Natural killer cell (primary cell): ENCODE data around the gene MAD1L1. TPM values are rescaled to one million over a fixed set of nuclear protein-coding genes. Genes with fewer than 3 reads are reported as not detected.
A peak's percentile ranks its signal among the peaks of the same experiment; 100 is the strongest.
"Not testable (repeated sequence)": the region's sequence is repeated elsewhere in the genome, so short reads cannot be mapped to it uniquely, and the experiment has no call there.

ENCODE experiments used
- ATAC-seq, 3 donors: fragments of 150-1000 bp in 2 of 3; fragments of 200-7000 bp in 1 of 3; cut with Tn5 transposase; 1 replicate in 1 of 3; 2 replicates in 2 of 3; pipeline ENCODE4 v1.10.0; 2021; ENCODE audit warnings: mild to moderate bottlenecking in 2 of 3, moderate library complexity in 2 of 3
- DNase-seq, 2 donors: peaks; one replicate each; pipeline versions ENCODE4 v3.0.0 to v3.0.0-alpha.2; 2013 to 2021; ENCODE audit warnings: mixed read lengths in 1 of 2
- H3K27ac ChIP-seq: one replicate; pipeline ENCODE4 v1.5.1; 2013; ENCODE audit warnings: mild to moderate bottlenecking, low read length
- H3K27me3 ChIP-seq: one replicate; pipeline ENCODE4 v1.6.1; 2013; ENCODE audit warnings: low read length; ENCODE audit not compliant: control insufficient read depth, insufficient read depth
- H3K36me3 ChIP-seq: one replicate; pipeline ENCODE4 v1.6.1; 2013; ENCODE audit warnings: low read length; ENCODE audit not compliant: control insufficient read depth, insufficient read depth
- H3K4me1 ChIP-seq: one replicate; pipeline ENCODE4 v1.6.1; 2013; ENCODE audit warnings: low read length; ENCODE audit not compliant: control insufficient read depth, insufficient read depth
- H3K4me3 ChIP-seq: one replicate; pipeline ENCODE4 v1.5.1; 2013; ENCODE audit warnings: low read length
- H3K9me3 ChIP-seq: one replicate; pipeline ENCODE4 v1.6.1; 2013; ENCODE audit warnings: low read length; ENCODE audit not compliant: control insufficient read depth, insufficient read depth
- H3K27ac Mint-ChIP-seq, 2 donors: one replicate each; pipeline ENCODE4 v1.8.0; 2022; ENCODE audit warnings: mild to moderate bottlenecking in 2 of 2, mixed read lengths in 2 of 2, moderate library complexity in 1 of 2
- H3K27me3 Mint-ChIP-seq, 2 donors: one replicate each; pipeline ENCODE4 v1.8.0; 2022; ENCODE audit warnings: low read depth in 2 of 2, mixed read lengths in 2 of 2
- H3K36me3 Mint-ChIP-seq: one replicate; pipeline ENCODE4 v1.8.0; 2022; ENCODE audit warnings: mixed read lengths
- H3K4me1 Mint-ChIP-seq, 2 donors: one replicate each; pipeline ENCODE4 v1.8.0; 2022; ENCODE audit warnings: mixed read lengths in 2 of 2
- H3K4me3 Mint-ChIP-seq: one replicate; pipeline ENCODE4 v1.8.0; 2022; ENCODE audit warnings: mild to moderate bottlenecking, moderate library complexity, mixed read lengths
- H3K9me3 Mint-ChIP-seq, 2 donors: one replicate each; pipeline ENCODE4 v1.8.0; 2022; ENCODE audit warnings: mixed read lengths in 2 of 2
- CTCF ChIP-seq: fragments of 200-600 bp; IDR thresholded peaks from one replicate; pipeline ENCODE4 v1.8.0; 2022; ENCODE audit warnings: antibody characterized with exemption
- WGBS: methylation state at CpG from one replicate; pipeline ENCODE4 v1.1.7; 2013; ENCODE audit warnings: missing lambda C conversion rate; ENCODE audit not compliant: insufficient coverage; 5-methylcytosine and 5-hydroxymethylcytosine counted together
- intact Hi-C: fragments of 100-400 bp; cut with micrococcal nuclease; formaldehyde crosslinking; loops from one replicate; pipeline ENCODE4 v1.14.2; 2022
- total RNA-seq, 4 donors: library from RNA; stranded (reverse); fragments of 120-200 nt in 1 of 4; gene quantifications; one replicate each; pipeline versions ENCODE4 v1.2.3 to v1.2.4, GENCODE V29; 2013 to 2022

The MAD1L1 gene
- total RNA-seq, 3 donors from 2014 or later (not counting 1 experiment from before 2014, with no cell fraction given): 53.6 to 81.2 (median 77.4) TPM

- intact Hi-C loops: loop anchor here (1.0 kb wide), 1 partner anchor 10 kb away; no protein-coding TSS in a partner anchor
- H3K4me3 Mint-ChIP-seq: peak overlapping the region; percentile 14
- H3K4me1 ChIP-seq: peaks cover 18% of the 10 kb centered on the region
- H3K4me1 Mint-ChIP-seq: peaks cover 33 to 43% of the 10 kb centered on the region in 2 donors
- H3K27me3 Mint-ChIP-seq: peaks cover 34 to 39% of the 10 kb centered on the region in 2 donors
- H3K27ac Mint-ChIP-seq: peak overlapping the region; percentile 50 to 81
- H3K27ac ChIP-seq: no peak overlapping the region
- no peaks in the 10 kb centered on the region for H3K27me3 ChIP-seq
- ATAC-seq (no peak), DNase-seq (no peak)
- no peak for TF ChIP-seq CTCF
- H3K9me3 Mint-ChIP-seq: no peaks in the 10 kb centered on the region
- WGBS: 97% methylated on average over 9 of the region's 9 CpGs
- no peaks in the 10 kb centered on the region for H3K9me3 ChIP-seq
- H3K4me3 ChIP-seq: no peak overlapping the region
- peaks cover 8% of the 10 kb centered on the region for H3K36me3 Mint-ChIP-seq
- no peaks in the 10 kb centered on the region for H3K36me3 ChIP-seq
Observed at GRCh38 chr7:1972744-1973143, 260.0 kb downstream of the MAD1L1 start.

- H3K4me1 Mint-ChIP-seq: peaks cover 39 to 50% of the 10 kb centered on the region in 2 donors
Observed at GRCh38 chr7:1971946-1972654, 260.6 kb downstream of the MAD1L1 start.

GRCh38 chr7:1970895-1971294, 261.9 kb downstream of the MAD1L1 start:
- no peak for ATAC-seq
- 98% methylated on average over 19 of the region's 19 CpGs for WGBS
- Mint-ChIP-seq H3K36me3 (peaks cover 15% of the 10 kb centered on the region), H3K27me3 (peaks cover 45 to 49% of the 10 kb centered on the region in 2 donors), H3K9me3 (no peaks in the 10 kb centered on the region), H3K4me1 (peaks cover 39 to 45% of the 10 kb centered on the region in 2 donors), H3K27ac (no peak overlapping the region), H3K4me3 (no peak overlapping the region)
- H3K27me3 ChIP-seq: no peaks in the 10 kb centered on the region
- no peaks in the 10 kb centered on the region for H3K36me3 ChIP-seq
- no peak overlapping the region for H3K27ac ChIP-seq
- intact Hi-C loops: no loop called here
- H3K9me3 ChIP-seq: no peaks in the 10 kb centered on the region
- no peak for TF ChIP-seq CTCF
- DNase-seq: no peak
- no peak overlapping the region for H3K4me3 ChIP-seq
- peaks cover 18% of the 10 kb centered on the region for H3K4me1 ChIP-seq

More at GRCh38 chr7:1971946-1972654, 260.6 kb downstream of the MAD1L1 start:
- 72% methylated on average over 11 of the region's 15 CpGs for WGBS
- H3K4me3 ChIP-seq: no peak overlapping the region
- Mint-ChIP-seq H3K36me3 (peaks cover 13% of the 10 kb centered on the region), H3K4me3 (peak overlapping the region; percentile 64), H3K27ac (peak overlapping the region; percentile 65 to 81), H3K9me3 (no peaks in the 10 kb centered on the region), H3K27me3 (peaks cover 38 to 44% of the 10 kb centered on the region in 2 donors)
- intact Hi-C loops: loop anchor here (1.0 kb wide), 1 partner anchor 10 kb away; no protein-coding TSS in a partner anchor
- no peak overlapping the region for H3K27ac ChIP-seq
- ATAC-seq (peak; percentile 58 to 92 (median 75)), DNase-seq (peak in 1 of 2 donors; percentile 27)
- H3K9me3 ChIP-seq: no peaks in the 10 kb centered on the region
- no peaks in the 10 kb centered on the region for H3K27me3 ChIP-seq
- peaks cover 18% of the 10 kb centered on the region for H3K4me1 ChIP-seq
- no peaks in the 10 kb centered on the region for H3K36me3 ChIP-seq
- TF ChIP-seq CTCF: no peak

- not testable (repeated sequence) for H3K27ac ChIP-seq
- H3K27me3 Mint-ChIP-seq: peaks cover 43 to 46% of the 10 kb centered on the region in 2 donors
Observed at GRCh38 chr7:1970285-1970660, 262.5 kb downstream of the MAD1L1 start.

More at GRCh38 chr7:1970285-1970660, 262.5 kb downstream of the MAD1L1 start:
- Mint-ChIP-seq H3K4me1 (peaks cover 39 to 44% of the 10 kb centered on the region in 2 donors), H3K36me3 (peaks cover 15% of the 10 kb centered on the region)
- H3K9me3 ChIP-seq, H3K9me3 Mint-ChIP-seq, H3K27ac Mint-ChIP-seq, ATAC-seq, H3K36me3 ChIP-seq, intact Hi-C loops, H3K4me3 Mint-ChIP-seq, H3K27me3 ChIP-seq, H3K4me3 ChIP-seq, DNase-seq: not testable (repeated sequence)
- peaks cover 18% of the 10 kb centered on the region for H3K4me1 ChIP-seq
- WGBS: 99% methylated on average over 9 of the region's 10 CpGs
